ENCODE data around the gene GDF10.

Gene GDF10

GRCh38 chr10:47305566-47305965 is 5.6 kb downstream of the GDF10 start:
- TF ChIP-seq POLR2AphosphoS5 (IDR thresholded peaks at IDR 0.05; ENCODE audit: low read depth) = no peak
- TF ChIP-seq SPI1 (IDR thresholded peaks at IDR 0.05; ENCODE audit: borderline replicate concordance, low read depth) = no peak
- TF ChIP-seq, protein P1, sequence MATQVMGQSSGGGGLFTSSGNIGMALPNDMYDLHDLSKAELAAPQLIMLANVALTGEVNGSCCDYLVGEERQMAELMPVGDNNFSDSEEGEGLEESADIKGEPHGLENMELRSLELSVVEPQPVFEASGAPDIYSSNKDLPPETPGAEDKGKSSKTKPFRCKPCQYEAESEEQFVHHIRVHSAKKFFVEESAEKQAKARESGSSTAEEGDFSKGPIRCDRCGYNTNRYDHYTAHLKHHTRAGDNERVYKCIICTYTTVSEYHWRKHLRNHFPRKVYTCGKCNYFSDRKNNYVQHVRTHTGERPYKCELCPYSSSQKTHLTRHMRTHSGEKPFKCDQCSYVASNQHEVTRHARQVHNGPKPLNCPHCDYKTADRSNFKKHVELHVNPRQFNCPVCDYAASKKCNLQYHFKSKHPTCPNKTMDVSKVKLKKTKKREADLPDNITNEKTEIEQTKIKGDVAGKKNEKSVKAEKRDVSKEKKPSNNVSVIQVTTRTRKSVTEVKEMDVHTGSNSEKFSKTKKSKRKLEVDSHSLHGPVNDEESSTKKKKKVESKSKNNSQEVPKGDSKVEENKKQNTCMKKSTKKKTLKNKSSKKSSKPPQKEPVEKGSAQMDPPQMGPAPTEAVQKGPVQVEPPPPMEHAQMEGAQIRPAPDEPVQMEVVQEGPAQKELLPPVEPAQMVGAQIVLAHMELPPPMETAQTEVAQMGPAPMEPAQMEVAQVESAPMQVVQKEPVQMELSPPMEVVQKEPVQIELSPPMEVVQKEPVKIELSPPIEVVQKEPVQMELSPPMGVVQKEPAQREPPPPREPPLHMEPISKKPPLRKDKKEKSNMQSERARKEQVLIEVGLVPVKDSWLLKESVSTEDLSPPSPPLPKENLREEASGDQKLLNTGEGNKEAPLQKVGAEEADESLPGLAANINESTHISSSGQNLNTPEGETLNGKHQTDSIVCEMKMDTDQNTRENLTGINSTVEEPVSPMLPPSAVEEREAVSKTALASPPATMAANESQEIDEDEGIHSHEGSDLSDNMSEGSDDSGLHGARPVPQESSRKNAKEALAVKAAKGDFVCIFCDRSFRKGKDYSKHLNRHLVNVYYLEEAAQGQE (IDR thresholded peaks at IDR 0.05; ENCODE audit: insufficient replicate concordance, low read depth) = no peak
- Histone ChIP-seq H3K27ac (replicated peaks) (no peak overlapping the region), H3K27me3 (ENCODE audit: insufficient read depth, poor library complexity, severe bottlenecking) (peaks cover 23% of the 10 kb centered on the region), H3K4me3 (replicated peaks; ENCODE audit: insufficient read depth, low read length) (no peak overlapping the region)
- DNase-seq (ENCODE audit: low read depth in 1 of 2, low spot score in 1 of 2) = no peak

GRCh38 chr10:47306387-47307210 is 6.6 kb downstream of the GDF10 start:
- no peak overlapping the region for H3K4me3 ChIP-seq (replicated peaks; ENCODE audit: insufficient read depth, low read length)
- TF ChIP-seq, protein P1 (IDR thresholded peaks at IDR 0.05; ENCODE audit: insufficient replicate concordance, low read depth) = no peak
- TF ChIP-seq SPI1 (IDR thresholded peaks at IDR 0.05; ENCODE audit: borderline replicate concordance, low read depth) = no peak
- no peak for TF ChIP-seq GABPA (IDR thresholded peaks at IDR 0.05; ENCODE audit: low read depth)
- TF ChIP-seq, protein P2, sequence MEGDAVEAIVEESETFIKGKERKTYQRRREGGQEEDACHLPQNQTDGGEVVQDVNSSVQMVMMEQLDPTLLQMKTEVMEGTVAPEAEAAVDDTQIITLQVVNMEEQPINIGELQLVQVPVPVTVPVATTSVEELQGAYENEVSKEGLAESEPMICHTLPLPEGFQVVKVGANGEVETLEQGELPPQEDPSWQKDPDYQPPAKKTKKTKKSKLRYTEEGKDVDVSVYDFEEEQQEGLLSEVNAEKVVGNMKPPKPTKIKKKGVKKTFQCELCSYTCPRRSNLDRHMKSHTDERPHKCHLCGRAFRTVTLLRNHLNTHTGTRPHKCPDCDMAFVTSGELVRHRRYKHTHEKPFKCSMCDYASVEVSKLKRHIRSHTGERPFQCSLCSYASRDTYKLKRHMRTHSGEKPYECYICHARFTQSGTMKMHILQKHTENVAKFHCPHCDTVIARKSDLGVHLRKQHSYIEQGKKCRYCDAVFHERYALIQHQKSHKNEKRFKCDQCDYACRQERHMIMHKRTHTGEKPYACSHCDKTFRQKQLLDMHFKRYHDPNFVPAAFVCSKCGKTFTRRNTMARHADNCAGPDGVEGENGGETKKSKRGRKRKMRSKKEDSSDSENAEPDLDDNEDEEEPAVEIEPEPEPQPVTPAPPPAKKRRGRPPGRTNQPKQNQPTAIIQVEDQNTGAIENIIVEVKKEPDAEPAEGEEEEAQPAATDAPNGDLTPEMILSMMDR (IDR thresholded peaks at IDR 0.05; ENCODE audit: insufficient read depth, low read length) = no peak
- TF ChIP-seq POLR2AphosphoS5 (IDR thresholded peaks at IDR 0.05; ENCODE audit: low read depth) = no peak
- DNase-seq (ENCODE audit: low read depth in 1 of 2, low spot score in 1 of 2) = no peak
- H3K27ac ChIP-seq (replicated peaks) = no peak overlapping the region
- peaks cover 13% of the 10 kb centered on the region for H3K27me3 ChIP-seq (ENCODE audit: insufficient read depth, poor library complexity, severe bottlenecking)

DNA sequence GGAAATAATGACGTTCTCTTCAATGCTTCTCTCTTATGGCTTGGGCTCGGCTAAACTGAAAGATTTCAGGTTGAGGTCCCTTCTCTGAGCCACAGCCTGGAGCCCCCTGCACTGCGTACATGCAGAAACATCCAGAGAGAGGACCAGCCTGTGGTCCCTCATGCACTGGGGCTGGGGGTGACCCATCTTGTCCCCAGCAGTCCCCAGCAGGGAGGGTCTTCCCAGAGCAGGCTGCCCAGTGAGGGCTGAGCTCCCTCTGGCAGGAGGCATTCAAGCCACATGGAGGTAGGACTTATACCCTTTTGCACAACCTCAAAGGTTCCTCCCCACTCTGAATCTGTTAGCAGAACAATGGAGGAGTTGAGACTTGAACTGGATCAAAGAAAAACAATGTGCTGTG is 7.4 kb downstream of the GDF10 start:
- no peak overlapping the region for H3K4me3 ChIP-seq (replicated peaks; ENCODE audit: insufficient read depth, low read length)
- DNase-seq (ENCODE audit: low read depth in 1 of 2, low spot score in 1 of 2) = no peak
- H3K27me3 ChIP-seq (ENCODE audit: insufficient read depth, poor library complexity, severe bottlenecking) = peaks cover 10% of the 10 kb centered on the region
- no peak overlapping the region for H3K27ac ChIP-seq (replicated peaks)
- TF ChIP-seq GABPA (IDR thresholded peaks at IDR 0.05; ENCODE audit: low read depth) (no peak), POLR2AphosphoS5 (IDR thresholded peaks at IDR 0.05; ENCODE audit: low read depth) (no peak), SPI1 (IDR thresholded peaks at IDR 0.05; ENCODE audit: borderline replicate concordance, low read depth) (no peak)
- TF ChIP-seq, protein P2 (IDR thresholded peaks at IDR 0.05; ENCODE audit: insufficient read depth, low read length) = no peak
- TF ChIP-seq, protein P1 (IDR thresholded peaks at IDR 0.05; ENCODE audit: insufficient replicate concordance, low read depth) = no peak

Data from HL-60 (cell line).